ENCODE data around the gene EME1. TPM values are rescaled to one million over a fixed set of nuclear protein-coding genes. Genes with fewer than 3 reads are reported as not detected.

Gene EME1
- total and polyA plus RNA-seq, 2 of the 13 experiments (the other 11 are each of a cell fraction or from before 2014, with no cell fraction given), result 20.7 to 24.6 TPM

- TF ChIP-seq THAP7 (CRISPR knock-in tag; IDR thresholded peaks at IDR 0.05) (no peak), KLF16 (CRISPR knock-in tag; IDR thresholded peaks at IDR 0.05) (0 out of 4 replicates have a peak, but pooled peaks of 1 of the 2 experiments have one; percentile 28), HMG20B (CRISPR knock-in tag; conservative IDR thresholded peaks at IDR 0.05) (no peak), GRHL1 (CRISPR knock-in tag; conservative IDR thresholded peaks at IDR 0.05) (no peak), ZMYM3 (CRISPR knock-in tag; IDR thresholded peaks at IDR 0.05) (peak; percentile 42; the same call in 1 of the 2 replicates), SP1 (IDR thresholded peaks at IDR 0.05) (no peak), SP1 (CRISPR knock-in tag; IDR thresholded peaks at IDR 0.05) (no peak), NFRKB (IDR thresholded peaks at IDR 0.05) (no peak), SOX13 (IDR thresholded peaks at IDR 0.05) (no peak), SOX13 (CRISPR knock-in tag; conservative IDR thresholded peaks at IDR 0.05 in 1 of 2, IDR thresholded peaks at IDR 0.05 in 1 of 2) (0 out of 4 replicates have a peak, but pooled peaks of 1 of the 2 experiments have one; percentile 17), ZNF713 (CRISPR knock-in tag; IDR thresholded peaks at IDR 0.05) (no peak), GZF1 (CRISPR knock-in tag; IDR thresholded peaks at IDR 0.05) (no peak), ZNF460 (CRISPR knock-in tag; IDR thresholded peaks at IDR 0.05; ENCODE audit: borderline replicate concordance) (peak; percentile 91), HNF4A (CRISPR knock-in tag; IDR thresholded peaks at IDR 0.05) (peak; percentile 12; the same call in 1 of the 2 replicates)
These were observed 48.5 kb downstream of the EME1 start (continued) for GRCh38 chr17:50421308-50422051.
